Stimulated activated CD8-positive, alpha-beta memory T cell treated with anti-CD3 and anti-CD28 coated beads, Interleukin-2, amount 100 ng/mL, for 1 hour (primary cell): ENCODE results near the gene TSC22D4.

ENCODE experiments used
- DNase-seq, 2 donors: peaks; one replicate each; pipeline ENCODE4 v3.0.0-alpha.2; 2020; ENCODE audit warnings: low read depth in 2 of 2

Gene TSC22D4

GRCh38 chr7:100428967-100429636, 49.9 kb downstream of the TSC22D4 start:
- DNase-seq: peak; percentile 100

DNA sequence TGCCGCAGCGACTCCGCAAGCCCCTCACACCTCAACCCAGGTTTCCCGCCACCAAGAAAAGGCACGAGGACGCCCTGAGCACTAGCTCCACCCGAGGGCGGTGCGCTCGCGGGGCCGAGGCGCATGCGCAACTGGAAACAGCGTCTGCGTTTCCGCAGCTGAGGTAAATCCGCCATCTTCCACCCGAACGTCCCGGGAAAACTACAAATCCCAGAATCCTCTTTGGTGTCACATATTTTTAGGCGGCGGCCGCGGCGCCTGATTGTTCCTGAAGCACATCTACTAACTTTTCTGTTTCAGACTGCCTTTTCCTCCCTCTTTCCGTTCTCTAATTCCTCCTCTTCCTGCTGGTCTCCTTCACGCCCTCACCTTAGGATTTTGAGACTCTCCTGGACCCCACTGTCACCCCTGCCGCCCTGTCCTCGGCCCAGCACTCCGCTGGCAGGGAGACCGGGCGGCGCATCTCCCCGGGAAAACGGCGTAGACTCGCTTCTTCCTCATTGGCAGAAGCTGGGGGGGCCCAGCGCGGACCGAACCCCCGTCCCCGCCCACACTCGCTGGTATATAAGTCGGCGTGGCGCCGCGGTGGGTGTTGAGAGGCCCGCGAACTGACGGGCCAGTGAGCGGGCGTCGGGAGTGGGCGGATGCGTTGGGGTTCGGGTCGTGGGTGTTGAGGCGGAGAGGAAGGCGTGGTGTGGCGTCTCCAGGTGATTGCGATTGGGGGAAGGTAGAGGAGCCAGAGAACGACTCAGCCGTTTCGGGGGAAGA, 50.6 kb downstream of the TSC22D4 start, which contains the start of gene ZCWPW1:
Gene ZCWPW1 (minus strand): TSS at position 505 of the 768 bp plus-strand sequence. CDS start 8,054 bp downstream, outside the sequence.
- DNase-seq: peak; percentile 95

DNA sequence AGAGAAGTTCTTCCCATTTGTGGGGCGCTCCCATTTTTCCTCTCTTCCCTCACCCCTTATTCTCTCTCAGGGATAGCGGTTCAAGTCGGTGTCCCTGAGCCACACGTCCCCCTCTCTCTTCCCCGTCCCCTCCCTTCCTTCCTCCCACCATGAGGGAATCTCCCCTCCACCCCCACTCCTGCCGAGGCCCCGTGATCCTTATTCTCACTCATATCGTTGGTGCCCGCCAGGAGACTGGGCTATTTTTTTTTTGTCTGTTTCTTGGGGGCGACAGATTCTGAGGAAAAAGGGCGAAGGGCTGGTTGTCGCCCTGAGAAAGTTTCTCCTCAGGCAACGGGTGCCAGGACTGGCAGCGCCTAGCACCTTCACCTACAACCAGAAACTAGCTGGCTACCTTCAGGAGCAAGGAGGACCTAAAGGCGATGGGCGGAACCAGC, 51.2 kb downstream of the TSC22D4 start:
- no peak for DNase-seq

GRCh38 chr7:100426516-100426915, 52.5 kb downstream of the TSC22D4 start:
- no peak for DNase-seq

DNA sequence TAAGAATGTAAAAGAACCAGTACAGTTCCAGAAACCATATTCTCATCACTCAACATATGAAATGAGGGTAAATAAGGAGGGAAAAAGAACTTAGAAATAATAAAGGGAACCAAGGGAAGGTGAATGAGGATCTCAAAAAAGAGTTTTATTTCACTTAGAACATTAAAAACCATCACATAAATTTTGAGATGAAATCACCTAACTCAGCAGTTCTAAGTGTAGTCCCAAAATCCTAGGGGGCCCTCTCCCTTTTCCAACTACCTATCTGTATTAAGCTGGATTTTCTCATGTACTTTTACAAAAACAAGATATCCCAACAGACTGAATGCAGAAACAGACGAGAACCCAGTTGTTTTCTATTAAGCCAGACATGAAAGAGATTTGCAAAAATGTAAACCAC, 53.7 kb downstream of the TSC22D4 start:
- no peak for DNase-seq

GRCh38 chr7:100423315-100423714, 55.7 kb downstream of the TSC22D4 start:
- no peak for DNase-seq

GRCh38 chr7:100419660-100420226, 59.3 kb downstream of the TSC22D4 start:
- no peak for DNase-seq

- DNase-seq: no peak
Measured at GRCh38 chr7:100418930-100419659, 59.9 kb downstream of the TSC22D4 start.
